Daoy (cell line): ENCODE measurements around the gene BRD4. TPM values are rescaled to one million over a fixed set of nuclear protein-coding genes. Genes with fewer than 3 reads are reported as not detected.

ENCODE experiments used
- DNase-seq: peaks from one replicate; pipeline ENCODE4 v3.0.0-alpha.2; 2015; ENCODE audit warnings: low read depth
- total RNA-seq: library from RNA; depleted of rRNA; stranded (reverse); fragments of >200 nt; shearing (Covaris generic); gene quantifications from 2 replicates; pipeline ENCODE4 v1.2.3, GENCODE V29; 2014

Gene BRD4
- total RNA-seq, 1 experiment from 2014 or later = 11.1 TPM

- no peak for DNase-seq
These were observed 42.2 kb downstream of the BRD4 start for GRCh38 chr19:15290166-15290565.

DNA sequence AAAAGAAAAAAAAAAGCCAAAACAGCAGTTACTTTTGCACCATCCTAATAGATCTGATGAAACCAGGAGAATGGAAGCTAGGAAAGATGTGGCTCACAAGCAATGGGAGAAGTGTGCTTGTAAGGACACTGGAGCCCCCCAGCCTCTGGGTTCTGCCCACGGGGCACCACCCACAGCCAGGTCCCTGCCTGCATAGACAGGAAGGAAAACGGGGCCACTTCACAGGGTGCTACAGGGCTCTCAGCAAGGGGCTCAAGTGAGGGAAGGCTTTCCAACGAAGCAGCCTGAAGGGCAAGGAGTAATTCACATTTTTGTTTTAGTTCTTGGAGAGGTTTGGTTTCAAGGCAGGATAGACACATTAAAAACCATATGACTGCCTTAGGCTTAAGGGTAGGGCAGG, 42.7 kb downstream of the BRD4 start:
- no peak for DNase-seq

DNA sequence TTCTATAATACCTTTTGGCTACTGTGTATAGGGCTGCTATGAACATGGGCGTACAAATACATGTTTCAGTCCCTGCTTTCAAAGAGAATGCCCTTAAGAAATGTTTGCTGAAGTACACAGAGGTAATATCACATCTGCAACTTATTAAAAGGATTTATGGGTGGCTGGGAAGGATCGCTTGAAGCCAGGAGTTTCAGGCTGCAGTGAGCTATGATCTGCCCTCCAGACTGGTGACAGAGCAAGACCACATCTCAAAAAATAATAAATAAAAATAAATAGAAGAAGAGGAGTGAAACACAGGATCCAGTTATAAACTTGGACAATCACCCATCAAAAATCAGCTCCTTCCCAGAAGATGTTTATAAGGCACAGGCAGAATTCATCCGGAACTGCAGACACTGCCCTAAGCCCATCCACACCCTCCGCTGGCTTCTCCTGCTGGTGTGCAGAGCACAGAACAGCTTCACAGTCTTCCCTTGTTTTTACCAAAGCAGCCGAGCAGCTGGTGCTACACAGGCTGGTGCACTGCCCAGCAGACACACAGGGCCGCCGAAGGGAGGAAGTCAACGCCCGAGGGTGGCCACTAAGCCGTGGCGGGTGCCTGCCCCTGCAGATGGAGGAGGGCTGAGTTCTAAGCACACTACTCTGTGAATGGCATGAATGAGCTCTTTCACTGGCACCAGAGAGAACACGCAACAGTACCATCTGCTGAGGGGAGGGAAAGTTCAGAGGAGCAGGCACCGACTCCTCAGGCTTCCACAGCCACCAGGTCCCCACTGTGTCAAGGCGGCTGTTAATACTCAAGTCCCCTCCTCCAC, 44.0 kb downstream of the BRD4 start:
- no peak for DNase-seq

DNA sequence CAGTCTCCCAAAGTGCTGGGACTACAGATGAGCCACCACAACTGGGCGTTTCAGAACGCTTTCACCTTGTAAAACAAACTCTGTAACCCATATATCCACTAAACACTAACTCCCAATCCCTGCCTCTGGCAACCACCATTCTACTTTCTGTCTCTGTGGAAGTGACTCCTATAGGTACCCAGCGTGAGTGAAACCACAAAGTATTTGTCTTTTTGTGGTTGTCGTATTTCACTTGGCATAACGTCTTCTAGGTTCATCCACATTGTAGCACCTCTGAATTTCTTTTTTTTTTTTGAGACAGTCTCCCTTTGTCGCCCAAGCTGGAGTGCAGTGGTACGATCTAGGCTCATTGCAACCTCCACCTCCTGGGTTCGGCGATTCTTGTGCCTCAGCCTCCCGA, 44.8 kb downstream of the BRD4 start:
- DNase-seq = no peak

GRCh38 chr19:15286688-15287365, 45.5 kb downstream of the BRD4 start:
- DNase-seq = no peak

- DNase-seq = no peak
These were observed 46.3 kb downstream of the BRD4 start for GRCh38 chr19:15285896-15286591.

GRCh38 chr19:15284896-15285295, 47.4 kb downstream of the BRD4 start:
- no peak for DNase-seq

- DNase-seq = no peak
These were observed 48.2 kb downstream of the BRD4 start for GRCh38 chr19:15284091-15284490.

DNA sequence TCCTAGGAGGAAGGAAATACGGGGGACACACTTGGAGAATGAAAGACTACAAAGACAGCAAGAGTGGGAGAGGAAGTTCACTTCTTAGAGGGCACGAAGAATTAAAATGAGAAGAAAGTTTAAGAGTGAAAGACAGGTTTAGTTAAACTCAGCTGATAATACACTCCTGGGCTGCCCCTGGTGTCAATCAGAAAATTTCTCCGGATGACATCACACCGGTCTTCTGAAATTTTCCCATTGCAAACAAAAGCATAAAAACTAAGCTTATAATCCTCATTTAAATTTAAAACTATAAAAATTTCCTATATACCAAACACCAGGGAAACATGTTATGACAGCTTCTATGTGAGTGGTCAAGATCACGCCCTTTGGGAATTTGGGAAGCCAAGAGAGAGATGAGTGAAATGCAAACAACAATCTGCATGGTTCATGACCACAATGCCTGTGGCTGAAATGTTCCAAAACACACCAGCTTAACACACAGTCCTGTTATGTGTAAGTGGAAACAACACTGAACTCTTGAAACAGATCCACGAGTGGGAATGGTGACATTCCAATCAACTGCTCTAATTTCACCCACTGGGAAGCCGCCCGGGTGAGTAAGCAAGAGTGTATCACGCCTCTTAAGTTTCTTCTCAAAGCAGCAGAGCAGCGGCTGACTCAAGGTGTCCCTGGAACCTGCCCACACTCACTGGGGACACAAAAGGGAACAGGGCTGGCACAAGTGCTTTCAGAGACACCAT, 49.0 kb downstream of the BRD4 start:
- DNase-seq = peak; percentile 23

DNA sequence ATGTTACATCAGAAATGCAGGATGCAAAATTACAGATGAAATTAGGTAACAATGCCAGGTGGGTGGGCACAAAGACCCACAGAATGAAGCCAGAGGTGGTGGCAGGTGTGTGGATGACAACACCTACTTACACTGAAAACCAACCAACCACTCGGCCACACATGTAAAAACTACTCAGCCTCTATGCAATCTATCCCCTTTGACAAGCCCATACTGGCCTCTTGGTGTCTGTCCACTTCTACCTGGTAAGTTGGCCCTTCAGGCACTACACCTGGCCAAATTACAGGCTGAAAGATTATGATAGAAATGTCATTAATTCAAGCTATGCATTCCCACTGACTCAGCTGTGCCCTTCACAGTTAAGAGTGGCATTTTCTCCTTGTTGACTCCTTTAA, 50.0 kb downstream of the BRD4 start:
- DNase-seq = no peak

GRCh38 chr19:15280915-15281683, 51.2 kb downstream of the BRD4 start:
- DNase-seq = peak; percentile 75

DNA sequence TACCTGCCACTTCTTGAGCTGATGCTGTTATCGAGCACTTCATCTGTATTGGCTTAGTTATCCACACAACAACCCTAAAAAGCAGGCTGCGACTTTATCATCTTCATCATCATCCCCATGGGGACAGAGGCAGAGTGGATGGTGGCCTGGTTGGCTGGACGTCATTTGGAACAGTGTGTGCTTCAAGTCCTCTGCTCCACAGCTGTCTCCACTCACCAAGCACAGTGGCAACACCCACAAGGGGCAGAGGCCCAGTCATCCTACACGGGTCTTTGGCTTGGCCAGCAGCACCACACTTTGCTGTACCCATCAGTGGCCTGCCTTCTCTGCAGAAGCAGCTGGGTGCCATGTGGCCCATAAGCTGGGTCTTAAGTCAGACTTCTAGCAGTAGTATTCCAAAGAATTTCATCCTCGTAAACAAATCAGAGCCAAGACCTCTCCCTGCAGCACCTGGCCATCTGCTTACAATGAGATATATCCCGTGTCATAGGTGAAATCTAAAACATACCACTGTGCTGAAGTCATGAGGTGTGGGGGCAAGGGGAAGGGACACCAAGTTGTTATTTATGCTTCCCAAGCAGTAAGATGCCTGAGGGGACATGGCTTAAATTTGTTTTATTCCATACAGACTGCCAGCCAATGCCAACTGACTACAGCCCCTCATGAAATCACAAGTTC, 52.2 kb downstream of the BRD4 start:
- no peak for DNase-seq

GRCh38 chr19:15279326-15279904, 52.9 kb downstream of the BRD4 start:
- no peak for DNase-seq

DNA sequence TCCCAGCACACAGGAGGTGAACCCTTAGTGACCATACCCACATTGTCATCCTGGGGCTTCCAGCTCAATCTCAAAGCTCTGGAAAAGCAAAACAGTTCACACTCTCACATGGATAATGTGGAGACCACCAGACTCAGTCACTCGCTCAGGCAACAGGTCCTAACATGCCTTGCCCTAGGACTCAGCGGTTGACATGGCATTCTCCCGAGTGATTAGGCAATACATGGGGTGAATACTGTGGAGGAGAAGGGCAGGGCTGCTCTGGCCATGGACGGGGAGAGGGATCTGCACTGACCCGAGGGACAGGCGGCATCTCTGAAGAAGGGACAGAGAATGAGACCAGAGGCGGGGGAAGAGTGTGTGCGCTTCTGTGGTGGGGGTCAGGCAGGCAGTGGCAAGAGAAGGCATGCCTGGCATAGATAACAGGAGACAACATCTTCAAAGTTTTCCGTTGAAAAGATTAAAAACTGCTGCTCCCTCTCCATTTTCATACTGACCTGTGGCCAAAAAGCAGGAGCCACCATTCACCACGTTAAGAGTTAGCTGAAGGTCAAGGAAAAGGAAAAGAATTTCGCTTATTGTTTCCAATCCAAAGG, 55.6 kb downstream of the BRD4 start:
- no peak for DNase-seq

DNA sequence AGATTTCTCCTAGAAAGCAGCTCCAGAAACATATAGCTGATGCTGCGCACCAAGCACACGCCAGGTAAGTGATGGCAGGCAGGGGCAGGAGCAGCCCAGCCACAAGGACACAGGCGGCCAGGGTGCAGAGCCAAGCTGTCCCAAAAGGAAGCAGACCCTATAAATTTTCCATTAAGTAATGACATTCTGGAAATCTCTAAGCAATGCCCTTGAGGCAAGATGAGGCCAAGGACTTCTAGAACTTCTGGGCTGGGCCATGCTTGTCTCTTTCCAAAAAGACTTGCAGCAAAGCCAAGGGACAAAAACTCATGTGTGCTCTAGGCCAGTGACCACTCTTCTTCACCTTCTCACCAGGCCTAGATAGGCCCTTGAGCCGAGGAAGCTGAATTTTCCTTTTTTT, 57.9 kb downstream of the BRD4 start:
- no peak for DNase-seq

DNA sequence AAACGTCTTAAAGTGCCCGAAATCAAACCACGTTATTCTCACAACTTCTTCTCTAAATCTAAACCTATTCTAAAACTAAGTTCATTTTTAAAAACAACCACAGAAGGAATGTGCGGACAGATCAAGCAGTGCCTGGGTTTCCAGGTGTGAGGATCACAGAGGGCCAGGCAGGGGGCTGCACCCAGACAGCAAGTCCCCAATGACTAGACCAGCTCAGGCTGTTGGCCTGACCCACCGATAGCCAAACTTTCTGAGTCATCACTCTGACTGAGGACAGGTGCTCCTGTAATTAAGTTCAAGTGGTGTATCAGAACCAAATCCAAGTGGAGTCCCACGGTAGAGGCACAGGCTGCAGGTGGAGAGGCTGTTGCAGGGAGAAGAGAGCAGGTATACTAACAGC, 62.5 kb downstream of the BRD4 start:
- DNase-seq = no peak

GRCh38 chr19:15268928-15269253, 63.4 kb downstream of the BRD4 start:
- no peak for DNase-seq

GRCh38 chr19:15268192-15268927, 64.0 kb downstream of the BRD4 start:
- no peak for DNase-seq

DNA sequence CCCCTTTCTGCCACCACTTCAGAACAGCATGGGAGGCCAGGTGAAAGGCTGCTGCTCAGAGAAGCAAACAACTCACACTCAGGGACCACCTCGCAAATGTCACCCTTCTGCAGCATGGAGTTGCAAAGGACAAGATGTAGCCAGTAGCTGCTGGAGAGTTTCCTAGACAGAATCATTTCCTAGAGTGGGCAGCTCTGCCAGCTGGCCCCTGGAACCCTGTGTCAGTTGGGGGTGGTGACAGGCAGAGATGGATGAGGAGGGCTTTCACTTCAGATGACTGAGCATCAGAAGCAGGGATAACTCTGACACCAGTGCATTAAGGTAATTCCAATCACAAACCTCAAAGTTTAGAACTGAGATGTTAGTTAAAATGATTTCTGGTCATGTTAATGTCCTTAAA, 65.7 kb downstream of the BRD4 start:
- DNase-seq = no peak
